ENCODE measurements around the gene KDELR3. TPM values are rescaled to one million over a fixed set of nuclear protein-coding genes. Genes with fewer than 3 reads are reported as not detected.

The KDELR3 gene
- total RNA-seq, 1 experiment from 2014 or later: 7.3 TPM

- no peak overlapping the region for H3K4ac ChIP-seq (ENCODE audit: low read depth, low read length)
- H4K20me1 ChIP-seq (ENCODE audit: control insufficient read depth, insufficient read depth, insufficient read length): no peaks in the 10 kb centered on the region
- no peak overlapping the region for H3K14ac ChIP-seq (ENCODE audit: insufficient read depth, low read length)
- no peaks in the 10 kb centered on the region for H3K4me1 ChIP-seq (ENCODE audit: insufficient read depth, low read length)
- H3K9ac ChIP-seq (ENCODE audit: extremely low read depth, insufficient read length, low read length): no peak overlapping the region
- no peak overlapping the region for H3K27ac ChIP-seq (ENCODE audit: insufficient read length, low read depth, low read length)
- H3K4me3 Mint-ChIP-seq: no peak overlapping the region
- no peak for DNase-seq
- H3K9me3 Mint-ChIP-seq: no peaks in the 10 kb centered on the region
- H3K23ac ChIP-seq (ENCODE audit: insufficient read length, low read depth, low read length): no peak overlapping the region
- no peak overlapping the region for H2BK5ac ChIP-seq (ENCODE audit: insufficient read length, low read length)
- no peaks in the 10 kb centered on the region for H3K79me2 ChIP-seq (ENCODE audit: insufficient read depth, low read length)
- no peak overlapping the region for H3K27ac Mint-ChIP-seq
- no peaks in the 10 kb centered on the region for H3K9me3 ChIP-seq (ENCODE audit: control insufficient read depth, low read depth, low read length)
- H3K4me2 ChIP-seq (ENCODE audit: insufficient read depth, insufficient read length, low read length): no peak overlapping the region
- no peak overlapping the region for H3K18ac ChIP-seq (ENCODE audit: insufficient read length, low read depth, low read length)
- WGBS (ENCODE audit: extremely low coverage, insufficient read length, low lambda C conversion rate): no CpG with 5 or more reads among the region's 8 CpGs
- no peak overlapping the region for H3T11ph ChIP-seq (ENCODE audit: low read length)
- H2BK120ac ChIP-seq (ENCODE audit: low read depth, low read length, poor library complexity, severe bottlenecking): no peak overlapping the region
- H4K91ac ChIP-seq (ENCODE audit: insufficient read length, low read depth, low read length): no peak overlapping the region
- TF ChIP-seq CTCF (conservative IDR thresholded peaks at IDR 0.05): no peak
- H2BK15ac ChIP-seq (ENCODE audit: low read depth, low read length): no peak overlapping the region
- no peak overlapping the region for H2AK5ac ChIP-seq (ENCODE audit: insufficient read length, low read length)
- no peak overlapping the region for H2BK12ac ChIP-seq (ENCODE audit: insufficient read length, low read depth, low read length)
- H2AFZ ChIP-seq (ENCODE audit: low read length): no peak overlapping the region
- peaks cover 2% of the 10 kb centered on the region; the same call in 1 of the 2 replicates for H3K27me3 Mint-ChIP-seq (ENCODE audit: low read depth)
- no peaks in the 10 kb centered on the region for H3K27me3 ChIP-seq (ENCODE audit: insufficient read depth, low read length)
- H3K56ac ChIP-seq (ENCODE audit: insufficient read length, low read depth, low read length): no peak overlapping the region
- no peaks in the 10 kb centered on the region for H3K23me2 ChIP-seq (ENCODE audit: insufficient read length, low read depth, low read length, poor library complexity, severe bottlenecking)
- H4K5ac ChIP-seq (ENCODE audit: insufficient read length, low read depth, low read length): no peak overlapping the region
- no peak overlapping the region for H4K8ac ChIP-seq (replicated peaks; ENCODE audit: insufficient read length, low read depth, low read length)
- no peaks in the 10 kb centered on the region for H3K36me3 Mint-ChIP-seq (ENCODE audit: insufficient read depth in 1 of 3, low read depth in 3 of 3)
- H3K79me1 ChIP-seq (ENCODE audit: insufficient read depth, low read depth, low read length, poor library complexity, severe bottlenecking): no peaks in the 10 kb centered on the region
- no peak overlapping the region for H2BK20ac ChIP-seq (ENCODE audit: low read depth, low read length, poor library complexity, severe bottlenecking)
- H3K4me1 Mint-ChIP-seq: peaks cover 0 to 10% of the 10 kb centered on the region in 2 experiments; a peak in 3 of 4 replicates
These were observed 34.0 kb upstream of the KDELR3 start for GRCh38 chr22:38433871-38434270.

Data from H9 (cell line).